GM12873 (cell line): Measurements from ENCODE around the gene ITSN1.

Source experiments
- TF ChIP-seq, protein P1 (sequence below): IDR thresholded peaks from 2 replicates; pipeline ENCODE4 v1.5.1; 2012; ENCODE audit warnings: low read depth, mild to moderate bottlenecking, moderate library complexity, low read length, control low read depth; ENCODE audit not compliant: insufficient read depth; ENCODE audit errors: missing control alignments

ITSN1 gene

DNA sequence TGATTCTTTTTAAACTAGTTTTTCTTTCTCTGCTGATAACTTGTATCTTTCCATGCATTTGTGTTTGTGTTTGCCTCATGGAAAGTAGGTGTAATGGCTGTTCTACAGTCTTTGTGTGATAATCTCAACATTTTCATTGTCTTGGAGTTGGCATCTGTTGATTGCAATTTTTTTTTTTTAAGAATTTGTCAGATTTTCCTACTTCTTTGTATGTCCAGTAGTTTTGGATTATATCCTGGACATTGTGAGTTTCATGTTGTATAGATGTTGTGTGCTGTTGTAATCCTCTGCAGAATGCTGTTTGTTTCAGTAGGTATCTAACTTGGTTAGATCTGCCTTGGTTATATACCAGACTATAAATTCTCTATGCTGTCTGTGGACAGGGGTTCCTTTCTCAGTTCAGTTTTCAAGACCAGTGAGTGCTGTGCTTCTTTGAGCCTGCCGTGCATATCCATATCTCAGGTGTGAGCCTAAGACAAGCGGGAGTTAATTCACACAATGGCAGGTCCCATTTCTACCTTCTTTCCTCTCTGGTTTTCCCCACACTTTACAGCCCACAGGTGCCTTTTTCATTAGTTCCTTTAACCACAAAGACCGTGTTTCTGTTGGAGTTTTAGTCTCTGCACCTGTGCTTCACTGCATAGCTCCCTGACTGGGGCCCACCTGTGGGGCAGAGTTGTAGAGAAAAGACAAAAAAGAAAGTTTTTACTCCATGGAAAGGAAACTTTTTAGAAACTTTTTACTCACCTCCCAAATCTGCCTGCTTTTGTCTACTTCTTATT is 69.9 kb downstream of the ITSN1 start:
- TF ChIP-seq, protein P1, sequence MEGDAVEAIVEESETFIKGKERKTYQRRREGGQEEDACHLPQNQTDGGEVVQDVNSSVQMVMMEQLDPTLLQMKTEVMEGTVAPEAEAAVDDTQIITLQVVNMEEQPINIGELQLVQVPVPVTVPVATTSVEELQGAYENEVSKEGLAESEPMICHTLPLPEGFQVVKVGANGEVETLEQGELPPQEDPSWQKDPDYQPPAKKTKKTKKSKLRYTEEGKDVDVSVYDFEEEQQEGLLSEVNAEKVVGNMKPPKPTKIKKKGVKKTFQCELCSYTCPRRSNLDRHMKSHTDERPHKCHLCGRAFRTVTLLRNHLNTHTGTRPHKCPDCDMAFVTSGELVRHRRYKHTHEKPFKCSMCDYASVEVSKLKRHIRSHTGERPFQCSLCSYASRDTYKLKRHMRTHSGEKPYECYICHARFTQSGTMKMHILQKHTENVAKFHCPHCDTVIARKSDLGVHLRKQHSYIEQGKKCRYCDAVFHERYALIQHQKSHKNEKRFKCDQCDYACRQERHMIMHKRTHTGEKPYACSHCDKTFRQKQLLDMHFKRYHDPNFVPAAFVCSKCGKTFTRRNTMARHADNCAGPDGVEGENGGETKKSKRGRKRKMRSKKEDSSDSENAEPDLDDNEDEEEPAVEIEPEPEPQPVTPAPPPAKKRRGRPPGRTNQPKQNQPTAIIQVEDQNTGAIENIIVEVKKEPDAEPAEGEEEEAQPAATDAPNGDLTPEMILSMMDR = no peak

DNA sequence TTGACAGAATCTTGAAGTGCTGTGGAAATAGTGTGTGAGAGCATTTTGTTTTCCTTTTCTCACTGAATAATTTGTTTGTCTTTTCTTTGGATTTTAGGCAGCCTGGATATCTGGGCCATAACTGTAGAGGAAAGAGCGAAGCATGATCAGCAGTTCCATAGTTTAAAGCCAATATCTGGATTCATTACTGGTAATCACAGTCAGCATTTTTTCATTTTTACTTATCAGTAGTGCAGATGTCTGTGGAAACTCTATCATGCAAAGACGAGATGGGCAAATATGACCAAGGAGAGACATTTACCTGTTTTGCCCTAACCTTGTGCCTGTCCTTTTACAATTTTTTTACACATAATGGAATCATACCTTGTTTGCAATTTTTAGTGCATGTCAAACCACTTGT is 78.8 kb downstream of the ITSN1 start:
- TF ChIP-seq, protein P1 = no peak

DNA sequence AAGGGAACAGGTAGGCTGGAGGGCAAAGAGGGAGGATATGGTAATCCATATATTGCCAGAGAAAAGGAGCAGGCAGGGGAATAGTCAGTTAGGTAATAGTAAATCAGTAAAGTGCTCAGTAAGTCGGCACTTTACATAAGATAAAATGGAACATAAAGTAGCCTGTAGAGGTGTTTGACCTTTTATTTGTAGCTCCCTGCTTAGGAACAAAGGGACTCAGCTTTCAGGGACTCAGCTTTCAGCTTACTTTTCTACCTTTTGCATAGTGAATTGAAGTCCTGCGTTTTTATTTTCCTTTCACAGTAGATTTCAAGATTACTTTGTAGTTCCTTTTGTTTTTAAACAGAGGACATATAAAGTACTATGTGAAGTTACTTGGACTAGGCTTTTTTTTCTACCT is 87.3 kb downstream of the ITSN1 start:
- TF ChIP-seq, protein P1 = no peak

DNA sequence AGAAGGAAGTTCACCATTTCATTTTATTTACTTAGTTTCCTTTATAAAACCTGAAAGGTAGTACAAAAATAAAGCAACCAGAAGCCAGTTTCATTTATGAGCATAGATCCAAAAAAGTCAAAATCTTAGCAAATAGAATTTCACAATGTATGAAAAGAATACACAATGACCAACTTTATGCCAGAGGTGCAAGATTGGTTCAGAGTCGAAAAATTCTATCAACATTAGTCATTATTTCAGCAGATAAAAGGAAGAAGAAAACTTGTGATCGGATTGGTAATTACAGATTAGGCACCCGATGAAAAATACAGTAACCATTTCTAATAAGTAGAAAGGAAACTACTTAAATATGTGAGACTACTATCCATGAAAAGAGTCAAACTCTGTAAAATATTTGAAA is 89.1 kb downstream of the ITSN1 start:
- TF ChIP-seq, protein P1 = no peak

DNA sequence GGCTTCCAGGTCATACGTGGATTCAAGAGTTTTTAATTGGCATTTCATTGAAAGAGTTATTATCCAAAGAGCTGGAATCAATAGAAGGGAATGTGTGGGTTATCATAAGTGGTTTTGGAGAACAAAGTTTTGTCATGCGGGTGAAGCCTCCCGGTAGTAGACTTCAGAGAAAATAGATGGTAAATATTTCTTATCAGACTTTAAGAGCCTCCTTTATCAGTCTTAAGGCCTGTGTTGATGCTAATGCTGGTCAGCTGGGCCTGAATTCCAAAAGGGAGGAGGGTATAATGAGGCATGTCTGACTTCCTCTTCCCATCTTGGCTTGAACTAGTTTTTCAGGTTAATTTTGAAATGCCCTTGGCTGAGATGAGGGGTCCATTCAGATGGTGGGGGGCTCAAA is 89.7 kb downstream of the ITSN1 start:
- TF ChIP-seq, protein P1 = no peak

DNA sequence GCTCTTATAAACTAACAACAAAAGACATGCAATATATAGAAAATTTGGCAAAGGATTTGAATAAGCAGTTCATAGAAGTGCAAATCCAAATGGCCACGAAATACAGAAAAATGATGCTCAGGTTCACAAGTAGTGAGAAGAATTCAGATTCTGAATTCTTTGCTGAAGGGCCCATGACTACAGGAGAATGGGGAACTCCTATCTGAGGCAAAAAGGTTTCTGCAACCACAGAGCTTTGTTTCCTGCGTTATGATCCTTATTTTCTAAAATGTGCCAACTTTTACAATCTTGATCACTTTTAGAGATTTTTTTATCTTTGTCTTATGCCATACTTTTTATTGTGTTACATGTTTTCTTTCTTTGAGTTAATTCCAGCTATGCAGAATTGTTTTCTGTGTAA is 91.3 kb downstream of the ITSN1 start:
- TF ChIP-seq, protein P1 = no peak

DNA sequence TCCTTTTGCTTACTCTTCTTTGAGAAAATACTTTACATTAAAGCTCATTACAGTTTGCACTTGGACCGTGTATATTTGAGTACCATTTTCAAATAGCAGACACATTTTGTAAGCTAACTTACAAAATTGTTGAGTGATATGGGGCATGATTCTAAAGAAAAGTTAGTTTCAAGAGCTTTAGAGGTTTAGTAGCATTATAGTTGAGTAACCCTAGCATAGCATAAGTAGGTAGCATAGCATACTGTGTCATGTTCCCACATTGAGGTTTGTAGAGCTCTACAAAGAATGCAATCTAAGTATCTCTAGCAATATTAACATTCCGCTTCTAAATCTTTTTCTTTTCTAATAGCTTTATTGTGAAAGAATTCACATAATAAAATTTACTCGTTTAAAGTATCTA is 92.0 kb downstream of the ITSN1 start:
- TF ChIP-seq, protein P1 = no peak
